ENCODE results near the gene TEX52. TPM values are rescaled to one million over a fixed set of nuclear protein-coding genes. Genes with fewer than 3 reads are reported as not detected.

TEX52 gene
- total and polyA plus RNA-seq, 2 experiments from 2014 or later = not detected

- no peak overlapping the region for H3K4me3 Mint-ChIP-seq
- no peaks in the 10 kb centered on the region for H3K4me1 Mint-ChIP-seq
- H3K27me3 Mint-ChIP-seq (ENCODE audit: insufficient read depth, low read depth, poor library complexity) = peaks cover 6% of the 10 kb centered on the region
- H3K4me3 ChIP-seq = no peak overlapping the region
- DNase-seq (ENCODE audit: low spot score) = no peak
- peaks cover 65% of the 10 kb centered on the region for H3K36me3 Mint-ChIP-seq (ENCODE audit: low read depth)
- H3K79me2 ChIP-seq (replicated peaks; ENCODE audit: insufficient read depth) = no peaks in the 10 kb centered on the region
- H3K9me3 Mint-ChIP-seq = no peaks in the 10 kb centered on the region
- H3K4me2 ChIP-seq = no peak overlapping the region
- no peak overlapping the region for H3K27ac Mint-ChIP-seq
- ATAC-seq = no peak
- peaks cover 51% of the 10 kb centered on the region for H3F3A ChIP-seq (replicated peaks; ENCODE audit: low read depth)
- no peak overlapping the region for H2AFZ ChIP-seq
- H3K27me3 ChIP-seq (ENCODE audit: insufficient read depth) = no peaks in the 10 kb centered on the region
- no peak overlapping the region for H3K27ac ChIP-seq (ENCODE audit: low read depth)
- H3K4me1 ChIP-seq (ENCODE audit: insufficient read depth) = no peaks in the 10 kb centered on the region
- H3K9me2 ChIP-seq (ENCODE audit: insufficient read depth) = no peaks in the 10 kb centered on the region
- H3K36me3 ChIP-seq (ENCODE audit: insufficient read depth) = peaks cover 58% of the 10 kb centered on the region
- TF ChIP-seq JUNB (IDR thresholded peaks at IDR 0.05; ENCODE audit: unreplicated experiment) (no peak), EZH2 (IDR thresholded peaks at IDR 0.05; ENCODE audit: low read depth, unreplicated experiment) (no peak), STAT1 (IDR thresholded peaks at IDR 0.05; ENCODE audit: unreplicated experiment) (no peak), ZNF114 (CRISPR knock-in tag; IDR thresholded peaks at IDR 0.05) (no peak), ZNF462 (CRISPR knock-in tag; IDR thresholded peaks at IDR 0.05) (no peak), POLR2AphosphoS5 (IDR thresholded peaks at IDR 0.05; ENCODE audit: low read depth) (no peak), EZH2phosphoT487 (IDR thresholded peaks at IDR 0.05; ENCODE audit: unreplicated experiment) (no peak), ZNF331 (CRISPR knock-in tag; IDR thresholded peaks at IDR 0.05; ENCODE audit: low read depth) (no peak)
- TF ChIP-seq, protein P1, sequence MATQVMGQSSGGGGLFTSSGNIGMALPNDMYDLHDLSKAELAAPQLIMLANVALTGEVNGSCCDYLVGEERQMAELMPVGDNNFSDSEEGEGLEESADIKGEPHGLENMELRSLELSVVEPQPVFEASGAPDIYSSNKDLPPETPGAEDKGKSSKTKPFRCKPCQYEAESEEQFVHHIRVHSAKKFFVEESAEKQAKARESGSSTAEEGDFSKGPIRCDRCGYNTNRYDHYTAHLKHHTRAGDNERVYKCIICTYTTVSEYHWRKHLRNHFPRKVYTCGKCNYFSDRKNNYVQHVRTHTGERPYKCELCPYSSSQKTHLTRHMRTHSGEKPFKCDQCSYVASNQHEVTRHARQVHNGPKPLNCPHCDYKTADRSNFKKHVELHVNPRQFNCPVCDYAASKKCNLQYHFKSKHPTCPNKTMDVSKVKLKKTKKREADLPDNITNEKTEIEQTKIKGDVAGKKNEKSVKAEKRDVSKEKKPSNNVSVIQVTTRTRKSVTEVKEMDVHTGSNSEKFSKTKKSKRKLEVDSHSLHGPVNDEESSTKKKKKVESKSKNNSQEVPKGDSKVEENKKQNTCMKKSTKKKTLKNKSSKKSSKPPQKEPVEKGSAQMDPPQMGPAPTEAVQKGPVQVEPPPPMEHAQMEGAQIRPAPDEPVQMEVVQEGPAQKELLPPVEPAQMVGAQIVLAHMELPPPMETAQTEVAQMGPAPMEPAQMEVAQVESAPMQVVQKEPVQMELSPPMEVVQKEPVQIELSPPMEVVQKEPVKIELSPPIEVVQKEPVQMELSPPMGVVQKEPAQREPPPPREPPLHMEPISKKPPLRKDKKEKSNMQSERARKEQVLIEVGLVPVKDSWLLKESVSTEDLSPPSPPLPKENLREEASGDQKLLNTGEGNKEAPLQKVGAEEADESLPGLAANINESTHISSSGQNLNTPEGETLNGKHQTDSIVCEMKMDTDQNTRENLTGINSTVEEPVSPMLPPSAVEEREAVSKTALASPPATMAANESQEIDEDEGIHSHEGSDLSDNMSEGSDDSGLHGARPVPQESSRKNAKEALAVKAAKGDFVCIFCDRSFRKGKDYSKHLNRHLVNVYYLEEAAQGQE (IDR thresholded peaks at IDR 0.05; ENCODE audit: unreplicated experiment) = no peak
- peaks cover 14% of the 10 kb centered on the region for H4K20me1 ChIP-seq (replicated peaks; ENCODE audit: insufficient read depth)
Measured at GRCh38 chr12:2805143-2805520, 51.7 kb downstream of the TEX52 start.

Data from GM23338 (cell line).